Lower lobe of right lung (tissue), 2 donors: ENCODE data around the gene LPP. TPM values are rescaled to one million over a fixed set of nuclear protein-coding genes. Genes with fewer than 3 reads are reported as not detected.

ENCODE experiments used
- ATAC-seq, 2 donors: fragments of 200-7000 bp; cut with Tn5 transposase; one replicate each; pipeline ENCODE4 v1.9.1; 2020 to 2022; ENCODE audit warnings: mild to moderate bottlenecking in 2 of 2, moderate library complexity in 2 of 2
- DNase-seq: peaks from one replicate; pipeline ENCODE4 v3.0.0-alpha.2; 2020
- H3K27ac ChIP-seq: fragments of 200-600 bp; one replicate; pipeline ENCODE4 v1.8.0; 2022
- H3K27me3 ChIP-seq: fragments of 200-600 bp; one replicate; pipeline ENCODE4 v1.8.0; 2022; ENCODE audit warnings: low read depth
- H3K36me3 ChIP-seq: fragments of 200-600 bp; one replicate; pipeline ENCODE4 v1.8.0; 2022; ENCODE audit warnings: mild to moderate bottlenecking
- H3K4me1 ChIP-seq: fragments of 200-600 bp; one replicate; pipeline ENCODE4 v1.8.0; 2022
- H3K4me3 ChIP-seq: fragments of 200-600 bp; one replicate; pipeline ENCODE4 v1.8.0; 2022; ENCODE audit warnings: mild to moderate bottlenecking
- H3K9me3 ChIP-seq: fragments of 200-600 bp; one replicate; pipeline ENCODE4 v1.8.0; 2022
- intact Hi-C: fragments of 100-400 bp; cut with DNase I; formaldehyde crosslinking; loops from one replicate; pipeline ENCODE4 v1.11.0; 2022
- total RNA-seq: library from RNA; stranded (reverse); fragmentation: NEBNext Ultra II Directional; extraction: Animal tissue kit (Norgen Biotek cat#: 25700); gene quantifications from one replicate; pipeline ENCODE4 v1.2.1, GENCODE V29; 2021
- TF ChIP-seq, protein P1 (sequence below): fragments of 200-600 bp; IDR thresholded peaks from one replicate; pipeline ENCODE4 v1.8.0; 2022; ENCODE audit warnings: antibody characterized with exemption, mild to moderate bottlenecking
- donor health status: DM: no; HTN: yes; CAD: no; lungs with severe emphysema.

Gene LPP
- total RNA-seq, 1 donor from 2014 or later, result 180 TPM

DNA sequence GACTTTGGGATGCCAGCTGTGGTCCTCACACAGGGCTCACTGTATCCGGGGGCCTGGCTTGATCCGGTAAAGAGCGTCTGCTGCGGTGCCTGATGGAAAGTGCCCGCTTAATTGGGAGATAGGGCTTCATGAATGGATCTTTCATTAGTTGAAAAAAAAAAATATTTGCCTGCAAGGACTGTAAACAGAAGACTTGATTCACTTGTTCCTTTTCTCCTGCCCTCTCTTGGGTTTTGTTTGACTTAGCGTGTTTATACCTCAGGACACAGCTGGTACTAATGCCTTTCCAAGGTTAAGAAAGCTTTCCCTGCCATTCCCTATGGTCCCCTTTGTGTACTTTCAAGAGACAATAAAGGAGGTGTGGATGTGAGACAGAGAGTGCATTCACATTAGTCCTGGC, 493.3 kb downstream of the LPP start:
- H3K27me3 ChIP-seq, result no peaks in the 10 kb centered on the region
- no peaks in the 10 kb centered on the region for H3K9me3 ChIP-seq
- DNase-seq (no peak), ATAC-seq (no peak)
- H3K4me1 ChIP-seq, result peaks cover 6% of the 10 kb centered on the region
- H3K27ac ChIP-seq, result no peak overlapping the region
- TF ChIP-seq, protein P1, sequence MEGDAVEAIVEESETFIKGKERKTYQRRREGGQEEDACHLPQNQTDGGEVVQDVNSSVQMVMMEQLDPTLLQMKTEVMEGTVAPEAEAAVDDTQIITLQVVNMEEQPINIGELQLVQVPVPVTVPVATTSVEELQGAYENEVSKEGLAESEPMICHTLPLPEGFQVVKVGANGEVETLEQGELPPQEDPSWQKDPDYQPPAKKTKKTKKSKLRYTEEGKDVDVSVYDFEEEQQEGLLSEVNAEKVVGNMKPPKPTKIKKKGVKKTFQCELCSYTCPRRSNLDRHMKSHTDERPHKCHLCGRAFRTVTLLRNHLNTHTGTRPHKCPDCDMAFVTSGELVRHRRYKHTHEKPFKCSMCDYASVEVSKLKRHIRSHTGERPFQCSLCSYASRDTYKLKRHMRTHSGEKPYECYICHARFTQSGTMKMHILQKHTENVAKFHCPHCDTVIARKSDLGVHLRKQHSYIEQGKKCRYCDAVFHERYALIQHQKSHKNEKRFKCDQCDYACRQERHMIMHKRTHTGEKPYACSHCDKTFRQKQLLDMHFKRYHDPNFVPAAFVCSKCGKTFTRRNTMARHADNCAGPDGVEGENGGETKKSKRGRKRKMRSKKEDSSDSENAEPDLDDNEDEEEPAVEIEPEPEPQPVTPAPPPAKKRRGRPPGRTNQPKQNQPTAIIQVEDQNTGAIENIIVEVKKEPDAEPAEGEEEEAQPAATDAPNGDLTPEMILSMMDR, result no peak
- H3K36me3 ChIP-seq, result no peaks in the 10 kb centered on the region
- intact Hi-C loops, result no loop called here
- no peak overlapping the region for H3K4me3 ChIP-seq

DNA sequence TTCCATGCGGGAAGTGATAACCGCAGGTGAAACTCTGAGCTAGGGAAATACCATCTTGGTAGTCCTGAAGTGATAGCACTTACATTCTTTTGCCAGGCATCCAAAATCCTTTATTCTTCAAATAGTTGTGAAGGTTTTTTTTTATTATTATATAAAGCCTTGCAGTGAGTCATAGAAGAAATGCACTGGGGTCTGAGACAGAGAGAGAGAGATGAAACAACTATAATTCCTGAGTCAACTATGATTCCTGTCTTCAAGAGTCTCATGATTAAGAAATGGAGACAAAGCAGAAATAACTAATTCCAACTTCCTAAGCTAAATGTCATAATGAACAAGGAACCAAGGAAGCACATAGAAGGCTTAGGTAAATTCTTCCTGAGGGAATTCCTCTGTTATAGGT, 495.6 kb downstream of the LPP start:
- H3K27ac ChIP-seq, result no peak overlapping the region
- no peaks in the 10 kb centered on the region for H3K36me3 ChIP-seq
- TF ChIP-seq, protein P1, result no peak
- ATAC-seq (no peak), DNase-seq (no peak)
- no peaks in the 10 kb centered on the region for H3K27me3 ChIP-seq
- H3K4me1 ChIP-seq, result peaks cover 6% of the 10 kb centered on the region
- no peaks in the 10 kb centered on the region for H3K9me3 ChIP-seq
- intact Hi-C loops, result no loop called here
- no peak overlapping the region for H3K4me3 ChIP-seq

DNA sequence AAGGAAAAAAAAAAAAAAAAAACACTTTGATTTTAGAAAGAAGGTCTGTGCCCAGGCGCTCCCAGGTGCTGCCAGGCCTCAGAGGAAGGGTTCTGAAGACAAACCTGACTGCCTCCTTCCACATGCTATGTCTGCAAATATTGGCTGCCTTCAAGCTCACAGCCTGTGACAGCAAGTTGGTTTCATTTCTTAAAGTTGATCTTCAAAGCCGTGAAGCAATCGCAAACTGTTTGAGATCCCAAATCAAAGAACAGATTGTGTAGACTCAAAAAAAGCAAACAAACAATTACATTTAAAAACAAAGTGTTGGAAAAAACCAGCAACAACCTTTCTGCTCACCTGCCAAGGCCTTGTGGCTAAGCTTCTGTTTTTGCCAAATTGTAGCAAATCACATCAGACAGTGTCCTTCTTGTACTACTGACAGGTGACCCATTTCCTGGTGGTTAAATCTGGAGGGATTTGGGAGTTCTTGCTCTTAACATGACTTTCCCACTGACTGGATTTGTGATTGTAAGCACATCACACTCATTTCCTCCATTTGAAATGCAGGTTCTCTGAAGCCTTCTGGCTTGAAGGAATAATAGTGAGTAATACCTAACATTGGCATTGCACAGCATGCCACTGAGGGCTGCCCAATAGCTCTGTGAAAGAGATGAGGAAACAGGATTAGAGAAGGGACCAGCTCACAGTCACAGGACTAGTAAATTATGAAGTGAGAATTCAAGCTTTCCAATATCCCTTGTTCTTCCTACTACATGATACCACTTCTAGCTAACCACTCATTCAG, 502.4 kb downstream of the LPP start:
- H3K4me1 ChIP-seq, result peaks cover 16% of the 10 kb centered on the region
- H3K27me3 ChIP-seq, result no peaks in the 10 kb centered on the region
- no peaks in the 10 kb centered on the region for H3K36me3 ChIP-seq
- TF ChIP-seq, protein P1, result no peak
- H3K27ac ChIP-seq, result no peak overlapping the region
- ATAC-seq (peak; percentile 62 to 71), DNase-seq (no peak)
- no peaks in the 10 kb centered on the region for H3K9me3 ChIP-seq
- intact Hi-C loops, result no loop called here
- H3K4me3 ChIP-seq, result no peak overlapping the region

DNA sequence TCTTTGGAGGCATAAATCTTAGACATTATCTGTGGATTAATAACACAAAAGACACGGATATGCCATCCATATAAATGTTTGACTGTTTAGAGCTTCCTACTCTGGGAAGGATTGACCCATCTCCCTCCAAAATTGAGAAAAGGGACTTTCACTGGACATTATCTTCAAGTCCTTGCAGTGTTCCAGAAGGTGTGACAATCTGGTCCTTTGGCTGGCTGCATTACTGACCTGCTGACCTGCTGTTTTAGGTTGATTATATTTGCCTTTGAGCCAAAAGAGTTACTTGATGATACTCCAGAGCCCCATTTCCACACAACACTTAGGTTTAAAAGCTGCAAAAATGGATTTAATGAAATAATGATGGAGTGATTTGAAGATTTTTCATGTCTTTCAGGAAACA, 504.6 kb downstream of the LPP start:
- H3K4me1 ChIP-seq, result peaks cover 16% of the 10 kb centered on the region
- TF ChIP-seq, protein P1, result no peak
- DNase-seq (no peak), ATAC-seq (no peak)
- no peak overlapping the region for H3K27ac ChIP-seq
- no peaks in the 10 kb centered on the region for H3K27me3 ChIP-seq
- H3K9me3 ChIP-seq, result no peaks in the 10 kb centered on the region
- intact Hi-C loops, result no loop called here
- H3K4me3 ChIP-seq, result no peak overlapping the region
- H3K36me3 ChIP-seq, result no peaks in the 10 kb centered on the region

DNA sequence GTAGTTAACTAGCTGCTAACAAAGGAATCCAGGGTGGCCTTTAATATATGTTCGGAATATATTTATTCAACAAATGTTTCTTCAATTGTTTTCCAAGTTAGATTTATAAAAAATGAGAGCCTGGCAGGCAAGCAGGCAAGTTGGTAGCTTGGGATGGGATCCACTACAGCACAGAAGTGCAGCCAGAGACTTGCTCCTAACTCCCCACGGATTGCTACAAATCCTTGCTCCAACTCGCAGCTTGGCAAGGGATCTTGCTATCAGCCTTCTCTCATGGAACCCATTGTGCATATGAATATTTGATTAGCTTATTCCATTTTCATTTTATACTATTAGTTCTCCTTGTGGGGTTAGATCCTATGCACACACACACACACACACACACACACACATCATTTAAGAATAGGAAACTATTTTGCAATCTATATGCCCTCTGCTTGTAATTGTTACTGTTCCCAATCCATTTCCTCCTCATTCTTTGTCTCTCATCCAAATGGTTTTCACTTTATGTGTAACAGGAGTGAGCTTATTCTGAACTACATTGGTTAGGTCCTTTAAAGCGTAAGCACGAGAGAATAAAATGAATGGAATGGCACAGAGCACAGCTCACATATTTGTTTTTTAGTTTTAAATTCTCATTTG, 505.6 kb downstream of the LPP start:
- Histone ChIP-seq H3K4me1 (peaks cover 16% of the 10 kb centered on the region), H3K4me3 (no peak overlapping the region), H3K27me3 (no peaks in the 10 kb centered on the region), H3K9me3 (no peaks in the 10 kb centered on the region), H3K36me3 (no peaks in the 10 kb centered on the region), H3K27ac (no peak overlapping the region)
- intact Hi-C loops, result no loop called here
- DNase-seq (no peak), ATAC-seq (no peak)
- TF ChIP-seq, protein P1, result no peak
